ENCODE data around the gene GADL1. TPM values are rescaled to one million over a fixed set of nuclear protein-coding genes. Genes with fewer than 3 reads are reported as not detected.

Gene GADL1
- total RNA-seq, 4 donors from 2014 or later, result 0.13 to 0.55 (median 0.42) TPM

DNA sequence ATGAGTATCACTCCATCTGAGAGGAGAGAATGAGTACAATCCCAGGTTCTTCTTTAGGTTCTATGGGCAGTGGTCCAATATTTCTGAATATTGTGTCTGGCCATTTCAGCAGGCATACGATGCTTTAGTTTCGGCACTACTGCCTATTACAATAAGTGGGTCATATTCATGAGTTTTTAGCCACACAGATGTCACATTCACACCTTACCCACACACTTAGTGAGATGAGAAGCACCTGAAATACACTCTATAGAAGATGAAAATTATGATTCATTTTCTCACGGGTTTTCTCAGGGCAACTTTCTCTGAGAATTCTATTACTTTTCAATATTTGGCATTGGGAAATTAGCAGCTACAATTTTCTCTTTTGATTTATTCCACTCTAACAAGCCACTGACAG, 155.9 kb downstream of the GADL1 start:
- no peak for DNase-seq
- peak overlapping the region in 2 of 4 donors; percentile 9 to 61 for H3K27ac ChIP-seq
- intact Hi-C loops (cut with DNase I; ENCODE audit: low total_unique reads), result no loop called here
- ATAC-seq, result no peak
- no peaks in the 10 kb centered on the region for H3K9me3 ChIP-seq
- H3K4me3 ChIP-seq, result no peak overlapping the region
- in situ Hi-C loops (cut with MboI; ENCODE audit: low sequenced_read_pairs in 4 of 4), result no loop called here
- H3K4me1 ChIP-seq, result peaks cover 37 to 57% of the 10 kb centered on the region in 2 donors
- no peaks in the 10 kb centered on the region for H3K27me3 ChIP-seq
- H3K36me3 ChIP-seq, result no peaks in the 10 kb centered on the region
- no peak for TF ChIP-seq POLR2A (IDR thresholded peaks at IDR 0.05)

DNA sequence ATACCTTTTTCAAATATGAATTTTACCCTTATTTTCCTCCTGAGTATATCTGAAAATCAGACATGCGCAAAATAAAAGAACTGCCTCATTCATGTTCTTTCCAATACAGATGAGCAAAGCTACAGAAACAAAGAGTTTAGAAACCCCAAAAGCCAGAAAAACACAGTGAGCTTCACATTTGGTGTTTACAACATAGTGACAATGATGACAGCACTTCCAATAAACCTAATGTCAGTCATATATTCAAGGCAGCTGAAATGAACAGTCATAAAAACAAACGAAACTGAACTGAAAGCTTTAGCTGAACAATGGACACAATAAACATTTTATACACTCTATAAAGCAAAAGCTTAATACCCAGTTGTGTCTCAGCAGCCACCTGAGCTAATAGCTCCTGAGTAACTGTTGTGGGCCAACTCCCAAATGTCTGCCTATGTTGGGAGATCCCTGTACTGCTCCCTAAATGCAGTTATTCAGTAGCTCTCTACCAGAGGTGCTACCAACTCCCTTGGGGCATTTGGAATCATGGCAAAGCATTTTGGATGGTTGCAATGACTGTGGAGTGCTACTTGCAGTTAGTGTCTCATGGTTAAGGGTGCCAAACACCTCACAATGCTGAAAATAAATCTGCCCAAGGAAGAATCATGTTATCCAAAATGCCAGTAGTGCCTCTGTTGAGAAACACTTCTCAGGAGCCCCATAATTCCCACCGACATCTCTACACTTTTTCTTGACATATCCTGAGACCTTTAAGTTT, 156.5 kb downstream of the GADL1 start:
- in situ Hi-C loops (cut with MboI; ENCODE audit: low sequenced_read_pairs in 4 of 4) (no loop called here), intact Hi-C loops (cut with DNase I; ENCODE audit: low total_unique reads) (no loop called here)
- ATAC-seq (peak; percentile 55 to 65), DNase-seq (no peak)
- Histone ChIP-seq H3K27ac (peak overlapping the region in 2 of 4 donors; percentile 9 to 61), H3K27me3 (no peaks in the 10 kb centered on the region), H3K9me3 (no peaks in the 10 kb centered on the region), H3K4me1 (peaks cover 31 to 57% of the 10 kb centered on the region in 2 donors), H3K36me3 (no peaks in the 10 kb centered on the region), H3K4me3 (no peak overlapping the region)
- TF ChIP-seq POLR2A (IDR thresholded peaks at IDR 0.05), result no peak
- TF ChIP-seq, protein P1, sequence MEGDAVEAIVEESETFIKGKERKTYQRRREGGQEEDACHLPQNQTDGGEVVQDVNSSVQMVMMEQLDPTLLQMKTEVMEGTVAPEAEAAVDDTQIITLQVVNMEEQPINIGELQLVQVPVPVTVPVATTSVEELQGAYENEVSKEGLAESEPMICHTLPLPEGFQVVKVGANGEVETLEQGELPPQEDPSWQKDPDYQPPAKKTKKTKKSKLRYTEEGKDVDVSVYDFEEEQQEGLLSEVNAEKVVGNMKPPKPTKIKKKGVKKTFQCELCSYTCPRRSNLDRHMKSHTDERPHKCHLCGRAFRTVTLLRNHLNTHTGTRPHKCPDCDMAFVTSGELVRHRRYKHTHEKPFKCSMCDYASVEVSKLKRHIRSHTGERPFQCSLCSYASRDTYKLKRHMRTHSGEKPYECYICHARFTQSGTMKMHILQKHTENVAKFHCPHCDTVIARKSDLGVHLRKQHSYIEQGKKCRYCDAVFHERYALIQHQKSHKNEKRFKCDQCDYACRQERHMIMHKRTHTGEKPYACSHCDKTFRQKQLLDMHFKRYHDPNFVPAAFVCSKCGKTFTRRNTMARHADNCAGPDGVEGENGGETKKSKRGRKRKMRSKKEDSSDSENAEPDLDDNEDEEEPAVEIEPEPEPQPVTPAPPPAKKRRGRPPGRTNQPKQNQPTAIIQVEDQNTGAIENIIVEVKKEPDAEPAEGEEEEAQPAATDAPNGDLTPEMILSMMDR (IDR thresholded peaks at IDR 0.05 in 4 of 5, conservative IDR thresholded peaks at IDR 0.05 in 1 of 5), result no peak

DNA sequence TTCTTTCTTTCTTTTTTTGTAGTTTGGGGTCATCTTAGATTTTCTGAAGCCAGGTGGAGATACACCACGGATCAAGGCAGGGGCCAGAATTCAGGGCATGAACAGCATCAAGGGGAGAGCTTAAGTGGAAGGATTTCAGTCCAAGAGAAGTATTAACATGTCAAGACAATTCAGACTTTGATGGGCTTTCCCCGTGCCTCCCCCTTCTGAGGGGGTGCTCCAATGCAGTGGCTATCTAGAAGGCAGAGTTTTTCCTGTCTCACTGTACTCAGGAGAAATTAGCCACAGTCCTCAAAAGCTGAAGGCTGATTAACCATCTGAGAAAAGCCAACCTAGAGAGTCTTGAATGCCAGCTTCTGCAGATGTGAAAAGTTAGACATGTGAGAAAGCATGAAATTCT, 160.8 kb downstream of the GADL1 start:
- H3K27me3 ChIP-seq, result no peaks in the 10 kb centered on the region
- no peak overlapping the region for H3K27ac ChIP-seq
- no peak for DNase-seq
- intact Hi-C loops (cut with DNase I; ENCODE audit: low total_unique reads) (no loop called here), in situ Hi-C loops (cut with MboI; ENCODE audit: low sequenced_read_pairs in 4 of 4) (no loop called here)
- no peaks in the 10 kb centered on the region for H3K9me3 ChIP-seq
- ATAC-seq, result no peak
- TF ChIP-seq POLR2A (IDR thresholded peaks at IDR 0.05), result no peak
- TF ChIP-seq, protein P1 (IDR thresholded peaks at IDR 0.05 in 4 of 5, conservative IDR thresholded peaks at IDR 0.05 in 1 of 5), result no peak
- no peak overlapping the region for H3K4me3 ChIP-seq
- no peaks in the 10 kb centered on the region for H3K36me3 ChIP-seq
- H3K4me1 ChIP-seq, result peaks cover 42 to 53% of the 10 kb centered on the region in 2 donors

DNA sequence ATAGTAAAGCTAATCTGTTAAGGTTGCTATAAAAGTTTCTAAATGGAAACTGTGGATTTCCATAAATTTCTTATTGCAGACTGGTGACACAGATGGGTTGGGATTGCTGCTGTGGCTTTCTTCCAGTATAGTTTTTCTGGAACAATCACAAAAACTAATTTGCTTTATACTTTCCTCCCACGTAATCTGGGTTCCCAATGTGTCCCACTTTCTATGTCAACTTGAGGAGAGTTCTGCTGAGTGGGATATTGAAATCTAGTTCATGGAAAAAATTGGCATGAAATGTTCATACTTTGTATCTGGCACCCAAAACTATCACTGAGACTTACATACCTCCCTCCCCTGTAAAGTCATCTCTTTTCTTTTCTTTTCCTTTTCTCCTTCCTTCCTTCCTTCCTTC, 161.3 kb downstream of the GADL1 start:
- Histone ChIP-seq H3K36me3 (no peaks in the 10 kb centered on the region), H3K4me3 (no peak overlapping the region), H3K27ac (no peak overlapping the region), H3K27me3 (no peaks in the 10 kb centered on the region), H3K9me3 (no peaks in the 10 kb centered on the region), H3K4me1 (peaks cover 38 to 48% of the 10 kb centered on the region in 2 donors)
- TF ChIP-seq POLR2A (IDR thresholded peaks at IDR 0.05), result no peak
- TF ChIP-seq, protein P1 (IDR thresholded peaks at IDR 0.05 in 4 of 5, conservative IDR thresholded peaks at IDR 0.05 in 1 of 5), result no peak
- no peak for ATAC-seq
- intact Hi-C loops (cut with DNase I; ENCODE audit: low total_unique reads), result no loop called here
- no peak for DNase-seq
- in situ Hi-C loops (cut with MboI; ENCODE audit: low sequenced_read_pairs in 4 of 4), result no loop called here

DNA sequence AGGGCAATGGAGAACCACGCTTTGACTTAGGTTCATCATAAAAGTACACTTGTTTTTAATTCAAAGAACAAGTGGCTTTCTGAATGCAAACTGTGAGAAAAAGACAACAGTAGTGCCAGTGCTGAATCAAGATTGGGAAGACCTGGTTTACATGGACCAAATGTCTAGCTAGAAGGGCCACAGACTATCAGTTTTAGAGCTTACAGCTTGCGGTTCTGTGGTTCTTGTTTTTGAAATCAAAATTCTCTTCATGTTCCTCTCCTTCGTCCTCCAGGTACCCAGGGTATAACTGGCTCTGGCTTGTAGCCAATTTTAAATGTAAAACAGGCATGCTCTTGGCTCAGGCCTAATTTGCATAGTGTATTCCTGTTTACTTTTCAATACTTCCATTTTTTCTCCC, 163.5 kb downstream of the GADL1 start:
- Histone ChIP-seq H3K4me1 (peaks cover 23 to 28% of the 10 kb centered on the region in 2 donors), H3K9me3 (no peaks in the 10 kb centered on the region), H3K27me3 (no peaks in the 10 kb centered on the region), H3K4me3 (no peak overlapping the region), H3K36me3 (no peaks in the 10 kb centered on the region), H3K27ac (no peak overlapping the region)
- DNase-seq (no peak), ATAC-seq (no peak)
- in situ Hi-C loops (cut with MboI; ENCODE audit: low sequenced_read_pairs in 4 of 4), result no loop called here
- TF ChIP-seq POLR2A (IDR thresholded peaks at IDR 0.05), result no peak
- TF ChIP-seq, protein P1 (IDR thresholded peaks at IDR 0.05 in 4 of 5, conservative IDR thresholded peaks at IDR 0.05 in 1 of 5), result no peak
- intact Hi-C loops (cut with DNase I; ENCODE audit: low total_unique reads), result no loop called here

Measured in gastrocnemius medialis (tissue), 4 donors.